CD4-positive, CD25-positive, alpha-beta regulatory T cell (primary cell): ENCODE data around the gene RING1. TPM values are rescaled to one million over a fixed set of nuclear protein-coding genes. Genes with fewer than 3 reads are reported as not detected.
A peak's percentile ranks its signal among the peaks of the same experiment; 100 is the strongest.

Experiments
- ATAC-seq, 2 donors: fragments of 150-1000 bp; cut with Tn5 transposase; one replicate each; pipeline ENCODE4 v1.10.0; 2021; ENCODE audit warnings: low read depth in 2 of 2, moderate number of reproducible peaks in 2 of 2, moderate library complexity in 1 of 2
- DNase-seq, 3 donors: peaks; one replicate each; pipeline versions ENCODE4 v3.0.0 to v3.0.0-alpha.2; 2012 to 2022; ENCODE audit warnings: mixed read lengths in 1 of 3
- H3K27ac ChIP-seq: one replicate; pipeline ENCODE4 v1.7.0; 2013; ENCODE audit warnings: mild to moderate bottlenecking, low read length; ENCODE audit not compliant: insufficient read depth, poor library complexity, severe bottlenecking
- H3K27me3 ChIP-seq: one replicate; pipeline ENCODE4 v1.7.0; 2013; ENCODE audit warnings: low read length; ENCODE audit not compliant: control insufficient read depth, insufficient read depth
- H3K36me3 ChIP-seq: one replicate; pipeline ENCODE4 v1.7.0; 2013; ENCODE audit warnings: mild to moderate bottlenecking, low read length, moderate library complexity; ENCODE audit not compliant: control insufficient read depth, insufficient read depth
- H3K4me1 ChIP-seq: 2 replicates; pipeline ENCODE4 v1.7.0; 2013; ENCODE audit warnings: mild to moderate bottlenecking, low read length; ENCODE audit not compliant: insufficient read depth, control insufficient read depth, poor library complexity, severe bottlenecking
- H3K4me3 ChIP-seq: one replicate; pipeline ENCODE4 v1.7.0; 2013; ENCODE audit warnings: low read depth, mild to moderate bottlenecking, low read length, moderate library complexity
- H3K9me3 ChIP-seq, 2 experiments: 1 replicate in 1 of 2; 2 replicates in 1 of 2; pipeline ENCODE4 v1.7.0; 2013; ENCODE audit warnings: low read length in 2 of 2, mild to moderate bottlenecking in 1 of 2, moderate library complexity in 1 of 2; ENCODE audit not compliant: control insufficient read depth in 2 of 2
- H3K27ac Mint-ChIP-seq, 3 donors: one replicate each; pipeline ENCODE4 v1.8.0; 2020 to 2022; ENCODE audit warnings: mild to moderate bottlenecking in 3 of 3, mixed read lengths in 3 of 3, moderate library complexity in 2 of 3
- H3K27me3 Mint-ChIP-seq: one replicate; pipeline ENCODE4 v1.8.0; 2022; ENCODE audit warnings: mild to moderate bottlenecking, mixed read lengths
- H3K36me3 Mint-ChIP-seq: one replicate; pipeline ENCODE4 v1.8.0; 2020; ENCODE audit warnings: mixed read lengths
- H3K4me1 Mint-ChIP-seq, 4 donors: one replicate each; pipeline ENCODE4 v1.8.0; 2020 to 2022; ENCODE audit warnings: mixed read lengths in 4 of 4, mild to moderate bottlenecking in 1 of 4
- H3K4me3 Mint-ChIP-seq, 4 donors: one replicate each; pipeline ENCODE4 v1.8.0; 2020 to 2022; ENCODE audit warnings: mild to moderate bottlenecking in 4 of 4, mixed read lengths in 4 of 4, moderate library complexity in 3 of 4
- H3K9me3 Mint-ChIP-seq, 7 donors: one replicate each; pipeline ENCODE4 v1.8.0; 2020 to 2022; ENCODE audit warnings: mixed read lengths in 7 of 7, mild to moderate bottlenecking in 3 of 7, moderate library complexity in 2 of 7
- polyA plus RNA-seq, 4 donors: library from polyadenylated mRNA; unstranded; fragments of 300-500 nt; fragmentation: Illumina TruSeq; gene quantifications; one replicate each; pipeline ENCODE4 v1.2.3, GENCODE V29; 2021
- total RNA-seq: library from RNA; stranded (reverse); gene quantifications from one replicate; pipeline ENCODE4 v1.2.3, GENCODE V29; 2022

RING1 gene
- total and polyA plus RNA-seq, 5 donors from 2014 or later = 4.9 to 34.2 (median 5.6) TPM

- DNase-seq (no peak), ATAC-seq (no peak)
- H3K4me1 ChIP-seq = no peaks in the 10 kb centered on the region
- H3K9me3 ChIP-seq = no peaks in the 10 kb centered on the region
- H3K27me3 Mint-ChIP-seq = peaks cover 19% of the 10 kb centered on the region
- peak overlapping the region in 1 of 3 donors; percentile 56 for H3K27ac Mint-ChIP-seq
- no peaks in the 10 kb centered on the region for H3K9me3 Mint-ChIP-seq
- no peak overlapping the region for H3K4me3 Mint-ChIP-seq
- H3K36me3 ChIP-seq = no peaks in the 10 kb centered on the region
- no peaks in the 10 kb centered on the region for H3K36me3 Mint-ChIP-seq
- H3K4me3 ChIP-seq = no peak overlapping the region
- H3K27ac ChIP-seq = no peak overlapping the region
- H3K4me1 Mint-ChIP-seq = no peaks in the 10 kb centered on the region
- no peaks in the 10 kb centered on the region for H3K27me3 ChIP-seq
Observed at GRCh38 chr6:33169291-33170175, 38.8 kb upstream of the RING1 start.

- H3K27me3 ChIP-seq = no peaks in the 10 kb centered on the region
- H3K27ac Mint-ChIP-seq = no peak overlapping the region
Observed at GRCh38 chr6:33170176-33171015, 37.9 kb upstream of the RING1 start.

GRCh38 chr6:33171016-33171879 lies 37.1 kb upstream of the RING1 start:
- no peak for DNase-seq
- no peak for ATAC-seq
- no peaks in the 10 kb centered on the region for H3K36me3 ChIP-seq
- Mint-ChIP-seq H3K9me3 (peaks cover 0 to 1% (median 0%) of the 10 kb centered on the region in 7 donors), H3K4me1 (no peaks in the 10 kb centered on the region), H3K27me3 (peaks cover 25% of the 10 kb centered on the region), H3K36me3 (no peaks in the 10 kb centered on the region), H3K27ac (no peak overlapping the region), H3K4me3 (no peak overlapping the region)
- H3K4me3 ChIP-seq = no peak overlapping the region
- H3K27me3 ChIP-seq = no peaks in the 10 kb centered on the region
- H3K9me3 ChIP-seq = no peaks in the 10 kb centered on the region
- no peak overlapping the region for H3K27ac ChIP-seq
- no peaks in the 10 kb centered on the region for H3K4me1 ChIP-seq

More at GRCh38 chr6:33170176-33171015, 37.9 kb upstream of the RING1 start:
- Histone ChIP-seq H3K4me3 (no peak overlapping the region), H3K36me3 (no peaks in the 10 kb centered on the region), H3K9me3 (no peaks in the 10 kb centered on the region), H3K4me1 (no peaks in the 10 kb centered on the region), H3K27ac (no peak overlapping the region)
- DNase-seq (no peak), ATAC-seq (no peak)
- H3K4me1 Mint-ChIP-seq = no peaks in the 10 kb centered on the region
- H3K36me3 Mint-ChIP-seq = no peaks in the 10 kb centered on the region
- H3K4me3 Mint-ChIP-seq = no peak overlapping the region
- no peaks in the 10 kb centered on the region for H3K9me3 Mint-ChIP-seq
- H3K27me3 Mint-ChIP-seq = peaks cover 25% of the 10 kb centered on the region

GRCh38 chr6:33171880-33172687 lies 36.2 kb upstream of the RING1 start:
- no peak overlapping the region for H3K4me3 Mint-ChIP-seq
- no peak overlapping the region for H3K27ac ChIP-seq
- no peaks in the 10 kb centered on the region for H3K36me3 ChIP-seq
- no peaks in the 10 kb centered on the region for H3K36me3 Mint-ChIP-seq
- H3K27ac Mint-ChIP-seq = peak overlapping the region in 1 of 3 donors; percentile 73
- DNase-seq (no peak), ATAC-seq (no peak)
- no peaks in the 10 kb centered on the region for H3K4me1 ChIP-seq
- H3K4me1 Mint-ChIP-seq = no peaks in the 10 kb centered on the region
- no peak overlapping the region for H3K4me3 ChIP-seq
- peaks cover 0 to 1% (median 0%) of the 10 kb centered on the region in 7 donors for H3K9me3 Mint-ChIP-seq
- peaks cover 21% of the 10 kb centered on the region for H3K27me3 Mint-ChIP-seq
- no peaks in the 10 kb centered on the region for H3K27me3 ChIP-seq
- no peaks in the 10 kb centered on the region for H3K9me3 ChIP-seq

- DNase-seq (no peak), ATAC-seq (no peak)
- H3K9me3 ChIP-seq = no peaks in the 10 kb centered on the region
- H3K27ac ChIP-seq = no peak overlapping the region
- H3K36me3 ChIP-seq = no peaks in the 10 kb centered on the region
- Mint-ChIP-seq H3K9me3 (peaks cover 0 to 1% (median 0%) of the 10 kb centered on the region in 7 donors), H3K4me3 (no peak overlapping the region), H3K4me1 (no peaks in the 10 kb centered on the region), H3K27ac (peak overlapping the region in 2 of 3 donors; percentile 60 to 73), H3K27me3 (peaks cover 25% of the 10 kb centered on the region), H3K36me3 (no peaks in the 10 kb centered on the region)
- H3K4me3 ChIP-seq = no peak overlapping the region
- H3K27me3 ChIP-seq = no peaks in the 10 kb centered on the region
- no peaks in the 10 kb centered on the region for H3K4me1 ChIP-seq
Observed at GRCh38 chr6:33172688-33173534, 35.4 kb upstream of the RING1 start.

GRCh38 chr6:33173535-33174180 lies 34.6 kb upstream of the RING1 start:
- DNase-seq (no peak), ATAC-seq (no peak)
- H3K27ac ChIP-seq = no peak overlapping the region
- H3K27ac Mint-ChIP-seq = no peak overlapping the region
- H3K9me3 Mint-ChIP-seq = peaks cover 0 to 1% (median 0%) of the 10 kb centered on the region in 7 donors
- no peaks in the 10 kb centered on the region for H3K9me3 ChIP-seq
- no peaks in the 10 kb centered on the region for H3K4me1 ChIP-seq
- H3K27me3 ChIP-seq = no peaks in the 10 kb centered on the region
- H3K36me3 ChIP-seq = no peaks in the 10 kb centered on the region
- H3K36me3 Mint-ChIP-seq = peaks cover 3% of the 10 kb centered on the region
- H3K4me3 ChIP-seq = no peak overlapping the region
- H3K4me1 Mint-ChIP-seq = peaks cover 0 to 2% (median 0%) of the 10 kb centered on the region in 4 donors
- peaks cover 26% of the 10 kb centered on the region for H3K27me3 Mint-ChIP-seq
- no peak overlapping the region for H3K4me3 Mint-ChIP-seq
